Left hindlimb (tissue), 1 donor: ENCODE results near the gene NXNL1.
"Not testable (repeated sequence)": the region's sequence is repeated elsewhere in the genome, so short reads cannot be mapped to it uniquely, and the experiment has no call there.

ENCODE experiments used
- DNase-seq: peaks from one replicate; pipeline ENCODE4 v3.0.0-alpha.2; 2018

The NXNL1 gene

GRCh38 chr19:17486545-17487240, 26.0 kb upstream of the NXNL1 start:
- DNase-seq = no peak

- no peak for DNase-seq
Measured at GRCh38 chr19:17484520-17485185, 23.9 kb upstream of the NXNL1 start.

- DNase-seq = no peak
Measured at GRCh38 chr19:17483605-17484002, 22.9 kb upstream of the NXNL1 start.

GRCh38 chr19:17482877-17483604, 22.3 kb upstream of the NXNL1 start:
- DNase-seq = no peak

GRCh38 chr19:17481986-17482385, 21.3 kb upstream of the NXNL1 start:
- DNase-seq = no peak

GRCh38 chr19:17479325-17479791, 18.6 kb upstream of the NXNL1 start:
- no peak for DNase-seq

- DNase-seq = peak; percentile 86
Measured at GRCh38 chr19:17475541-17476115, 14.9 kb upstream of the NXNL1 start.

GRCh38 chr19:17475011-17475540, 14.3 kb upstream of the NXNL1 start:
- DNase-seq = not testable (repeated sequence)

- no peak for DNase-seq
Measured at GRCh38 chr19:17473041-17473440, 12.3 kb upstream of the NXNL1 start.

- DNase-seq = no peak
Measured at GRCh38 chr19:17471410-17472125, 10.8 kb upstream of the NXNL1 start.

GRCh38 chr19:17470068-17470841, 9.5 kb upstream of the NXNL1 start, which contains the start of gene SLC27A1:
SLC27A1 (plus strand) TSS chr19:17470524; CDS start chr19:17470541, 17 bp downstream.
- DNase-seq = peak; percentile 99

GRCh38 chr19:17469481-17470067, 8.8 kb upstream of the NXNL1 start:
- DNase-seq = peak; percentile 95

GRCh38 chr19:17469092-17469480, 8.4 kb upstream of the NXNL1 start:
- peak; percentile 37 for DNase-seq

- no peak for DNase-seq
Measured at GRCh38 chr19:17468302-17469091, 7.8 kb upstream of the NXNL1 start.

GRCh38 chr19:17467471-17468301, 7.0 kb upstream of the NXNL1 start:
- DNase-seq = no peak

GRCh38 chr19:17466487-17466850, 5.7 kb upstream of the NXNL1 start:
- no peak for DNase-seq

- no peak for DNase-seq
Measured at GRCh38 chr19:17458970-17459369, 1.8 kb downstream of the NXNL1 start.

GRCh38 chr19:17457616-17458015, 3.1 kb downstream of the NXNL1 start:
- DNase-seq = no peak

GRCh38 chr19:17456127-17456526, 4.6 kb downstream of the NXNL1 start:
- DNase-seq = no peak
